HepG2 (cell line): ENCODE measurements around the gene MRPL2.

ENCODE experiments used
- CTCF ChIP-seq: sonication (generic); formaldehyde crosslinking; IDR thresholded peaks from 2 replicates; pipeline ENCODE4 v1.5.0; 2020; ENCODE audit warnings: mild to moderate bottlenecking, missing genetic modification reagents, moderate library complexity
- ERF ChIP-seq: IDR thresholded peaks from 2 replicates; pipeline ENCODE4 v1.6.1; 2018; ENCODE audit warnings: missing biosample characterization, missing genetic modification reagents
- EZH2 ChIP-seq: conservative IDR thresholded peaks from 2 replicates; pipeline ENCODE4 v1.6.1; 2012; ENCODE audit warnings: mild to moderate bottlenecking, low read depth, low read length, moderate library complexity
- FOXA1 ChIP-seq, 2 experiments: fragments of 450-650 bp in 1 of 2; sonication (generic) in 1 of 2; formaldehyde crosslinking in 1 of 2; IDR thresholded peaks; 2 replicates each; pipeline versions ENCODE4 v1.4.0 to v1.6.1; 2016 to 2020; ENCODE audit warnings: missing genetic modification reagents in 1 of 2
- SIN3A ChIP-seq: IDR thresholded peaks from 2 replicates; pipeline ENCODE4 v1.6.1; 2011; ENCODE audit warnings: low read depth, mild to moderate bottlenecking, control low read depth, low read length, borderline replicate concordance
- TAF1 ChIP-seq: sonication (generic); formaldehyde crosslinking; IDR thresholded peaks from 2 replicates; pipeline ENCODE4 v1.4.0; 2020; ENCODE audit warnings: missing genetic modification reagents
- TCF7 ChIP-seq: sonication (generic); IDR thresholded peaks from 2 replicates; pipeline ENCODE4 v1.6.1; 2016; ENCODE audit warnings: antibody characterized with exemption, low read depth
- ZNF564 ChIP-seq: sonication (generic); formaldehyde crosslinking; IDR thresholded peaks from 2 replicates; pipeline ENCODE4 v1.8.1; 2023; ENCODE audit warnings: mild to moderate bottlenecking, missing genetic modification reagents
- ZNF597 ChIP-seq: sonication (generic); formaldehyde crosslinking; IDR thresholded peaks from 2 replicates; pipeline ENCODE4 v1.5.0; 2020; ENCODE audit warnings: missing genetic modification reagents
- ZNF670 ChIP-seq: sonication (generic); formaldehyde crosslinking; IDR thresholded peaks from 2 replicates; pipeline ENCODE4 v1.8.0; 2022; ENCODE audit warnings: mild to moderate bottlenecking, missing genetic modification reagents, borderline replicate concordance

- TF ChIP-seq TAF1 (CRISPR knock-in tag) (no peak), EZH2 (no peak), SIN3A (no peak), ZNF670 (CRISPR knock-in tag) (no peak), ZNF597 (no peak), CTCF (CRISPR knock-in tag) (no peak), ERF (CRISPR knock-in tag) (no peak), ZNF564 (CRISPR knock-in tag) (no peak), FOXA1 (IDR thresholded peaks at IDR 0.05) (no peak), FOXA1 (CRISPR knock-in tag; IDR thresholded peaks at IDR 0.05) (no peak), TCF7 (no peak)
Measured at GRCh38 chr6:43007126-43007525, 52.1 kb downstream of the MRPL2 start.
